HepG2 (cell line): Measurements from ENCODE around the gene LGALS3. TPM values are rescaled to one million over a fixed set of nuclear protein-coding genes. Genes with fewer than 3 reads are reported as not detected.

Experiments
- ARID2 ChIP-seq: sonication (generic); formaldehyde crosslinking; IDR thresholded peaks from 2 replicates; pipeline ENCODE4 v1.8.1; 2022; ENCODE audit warnings: mild to moderate bottlenecking, missing genetic modification reagents, borderline replicate concordance
- ASH2L ChIP-seq: fragments of 300-600, 200-600 bp; sonication (generic); IDR thresholded peaks from 2 replicates; pipeline ENCODE4 v1.7.0; 2017; ENCODE audit warnings: low read depth, mild to moderate bottlenecking, moderate library complexity, mixed read lengths, low read length; ENCODE audit not compliant: insufficient read length
- CHD4 ChIP-seq: fragments of 200-600 bp; sonication (generic); IDR thresholded peaks from 2 replicates; pipeline ENCODE4 v1.7.0; 2017; ENCODE audit warnings: mild to moderate bottlenecking, low read length, borderline replicate concordance
- DR1 ChIP-seq: sonication (generic); formaldehyde crosslinking; IDR thresholded peaks from 2 replicates; pipeline ENCODE4 v1.8.0; 2021; ENCODE audit warnings: mild to moderate bottlenecking, missing genetic modification reagents, inconsistent platforms
- FOXC1 ChIP-seq: sonication (generic); formaldehyde crosslinking; IDR thresholded peaks from 2 replicates; pipeline ENCODE4 v1.8.0; 2022; ENCODE audit warnings: mild to moderate bottlenecking, missing genetic modification reagents, borderline replicate concordance
- GABPB1 ChIP-seq: IDR thresholded peaks from 2 replicates; pipeline ENCODE4 v1.6.1; 2016; ENCODE audit warnings: mild to moderate bottlenecking, missing genetic modification reagents, moderate library complexity, missing compliant biosample characterization
- HMG20B ChIP-seq: conservative IDR thresholded peaks from 2 replicates; pipeline ENCODE4 v1.6.1; 2016; ENCODE audit warnings: missing genetic modification reagents, missing compliant biosample characterization
- HOXA3 ChIP-seq: sonication (generic); formaldehyde crosslinking; IDR thresholded peaks from 2 replicates; pipeline ENCODE4 v1.5.0; 2020; ENCODE audit warnings: missing genetic modification reagents
- KDM4B ChIP-seq: sonication (generic); formaldehyde crosslinking; IDR thresholded peaks from 2 replicates; pipeline ENCODE4 v1.4.0; 2020; ENCODE audit warnings: missing genetic modification reagents
- KDM5A ChIP-seq: fragments of 200-600 bp; sonication (generic); IDR thresholded peaks from 2 replicates; pipeline ENCODE4 v1.7.0; 2018; ENCODE audit warnings: antibody characterized with exemption, mild to moderate bottlenecking, low read length, borderline replicate concordance
- POLR2AphosphoS5 ChIP-seq: IDR thresholded peaks from 2 replicates; pipeline ENCODE4 v1.6.1; 2012; ENCODE audit warnings: low read depth, low read length
- RARA ChIP-seq: IDR thresholded peaks from 2 replicates; pipeline ENCODE4 v1.6.1; 2016; ENCODE audit warnings: missing genetic modification reagents, missing compliant biosample characterization
- XBP1 ChIP-seq: sonication (generic); formaldehyde crosslinking; IDR thresholded peaks from 2 replicates; pipeline ENCODE4 v1.5.0; 2020; ENCODE audit warnings: missing genetic modification reagents
- ZBTB21 ChIP-seq: sonication (generic); formaldehyde crosslinking; IDR thresholded peaks from 2 replicates; pipeline ENCODE4 v1.4.0; 2020; ENCODE audit warnings: missing genetic modification reagents
- ZNF10 ChIP-seq: sonication (generic); formaldehyde crosslinking; IDR thresholded peaks from 2 replicates; pipeline ENCODE4 v1.4.0; 2020; ENCODE audit warnings: mild to moderate bottlenecking, low read depth, missing genetic modification reagents, borderline replicate concordance
- ZNF431 ChIP-seq: sonication (generic); formaldehyde crosslinking; IDR thresholded peaks from 2 replicates; pipeline ENCODE4 v1.9.0; 2022; ENCODE audit warnings: missing genetic modification reagents, low read depth, mild to moderate bottlenecking, borderline replicate concordance
- ZNF530 ChIP-seq: sonication (generic); formaldehyde crosslinking; IDR thresholded peaks from 2 replicates; pipeline ENCODE4 v1.5.0; 2020; ENCODE audit warnings: low read depth, mild to moderate bottlenecking, missing genetic modification reagents
- ZNF558 ChIP-seq: sonication (generic); formaldehyde crosslinking; IDR thresholded peaks from 2 replicates; pipeline ENCODE4 v1.9.0; 2022; ENCODE audit warnings: mild to moderate bottlenecking, missing genetic modification reagents, borderline replicate concordance
- ZNF746 ChIP-seq: sonication (generic); formaldehyde crosslinking; IDR thresholded peaks from 2 replicates; pipeline ENCODE4 v1.8.0; 2022; ENCODE audit warnings: mild to moderate bottlenecking, missing genetic modification reagents
- ZNF749 ChIP-seq: sonication (generic); formaldehyde crosslinking; IDR thresholded peaks from 2 replicates; pipeline ENCODE4 v1.8.0; 2022; ENCODE audit warnings: mild to moderate bottlenecking, missing genetic modification reagents, moderate library complexity, borderline replicate concordance
- ZSCAN25 ChIP-seq: sonication (generic); formaldehyde crosslinking; IDR thresholded peaks from 2 replicates; pipeline ENCODE4 v1.8.0; 2022; ENCODE audit warnings: mild to moderate bottlenecking, missing genetic modification reagents
- polyA plus RNA-seq, 8 experiments: library from polyadenylated mRNA; depleted of rRNA in 3 of 8; stranded (reverse) in 7 of 8; unstranded in 1 of 8; fragments of >200 nt; fragmentation: Illumina TruSeq in 4 of 8; extraction: Trizol in 4 of 8; gene quantifications; 2 replicates each; pipeline versions ENCODE4 v1.2.1 to v1.2.3, GENCODE V29; 2011 to 2016; ENCODE audit warnings: low read depth in 4 of 8, missing spikeins in 1 of 8, mixed read lengths in 1 of 8; ENCODE audit not compliant: insufficient read depth in 1 of 8
- total RNA-seq, 5 experiments: library from RNA; depleted of rRNA; stranded (reverse); fragments of >200 nt; fragmentation: Illumina TruSeq; extraction: Trizol; gene quantifications; 2 replicates each; pipeline ENCODE4 v1.2.3, GENCODE V29; 2016; ENCODE audit warnings: low read depth in 1 of 5
- TF ChIP-seq, protein P1 (sequence below): sonication (generic); formaldehyde crosslinking; IDR thresholded peaks from one replicate; pipeline ENCODE4 v1.5.1; 2020; ENCODE audit warnings: mild to moderate bottlenecking, missing genetic modification reagents; ENCODE audit errors: not compliant biosample characterization

The LGALS3 gene
- total and polyA plus RNA-seq, 2 of the 13 experiments (the other 11 are each of a cell fraction or from before 2014, with no cell fraction given), result 5.0 to 97.4 TPM

DNA sequence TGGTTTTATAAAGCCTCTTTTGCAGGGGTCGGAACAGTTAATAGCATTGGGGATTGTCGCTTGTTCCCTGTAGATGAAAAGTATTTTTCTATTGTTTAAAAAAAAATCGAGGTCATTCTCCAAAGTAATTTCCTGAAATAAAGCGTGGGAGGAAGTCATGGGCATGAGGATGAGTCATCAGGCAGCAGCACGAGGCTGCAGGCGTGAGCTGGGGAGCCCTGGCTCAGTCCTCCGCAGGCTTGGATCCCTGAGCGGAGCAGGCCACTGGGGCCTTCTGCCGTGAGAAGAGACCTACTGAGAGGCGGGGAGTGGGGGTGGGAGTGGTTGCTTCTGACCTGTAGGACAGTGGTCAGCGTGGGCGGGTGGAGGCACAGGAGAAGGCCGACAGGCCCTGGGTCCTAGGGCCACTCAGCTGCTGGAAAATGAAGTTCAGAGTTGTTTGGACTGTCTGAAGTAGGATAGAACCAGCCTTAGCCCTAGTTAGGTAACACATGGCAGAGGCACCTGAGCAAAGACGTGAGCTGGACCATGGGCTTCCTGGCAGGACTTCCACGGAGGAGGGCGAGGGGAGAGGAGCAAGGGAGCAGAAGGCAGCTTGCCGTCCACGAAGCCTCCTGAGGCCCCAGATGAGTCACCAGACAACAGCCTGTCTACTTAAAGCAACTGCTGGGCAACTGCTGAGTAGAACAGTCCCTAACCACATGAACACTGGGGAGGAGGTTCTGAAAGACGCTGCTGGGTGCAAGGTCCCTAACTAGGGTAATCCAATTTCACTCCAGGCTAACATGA is 21.1 kb upstream of the LGALS3 start (continued):
- peak; percentile 51; the same call in 1 of the 2 replicates for TF ChIP-seq DR1 (CRISPR knock-in tag)
- peak; percentile 81 for TF ChIP-seq HOXA3 (CRISPR knock-in tag)
- TF ChIP-seq ZNF431 (CRISPR knock-in tag), result 0 out of 2 replicates have a peak, but pooled peaks have one; percentile 76
- TF ChIP-seq ZNF558, result peak; percentile 87; the same call in 1 of the 2 replicates
- TF ChIP-seq GABPB1 (CRISPR knock-in tag), result peak; percentile 81
- no peak for TF ChIP-seq ZBTB21 (CRISPR knock-in tag)
- TF ChIP-seq KDM4B, result no peak
- 0 out of 2 replicates have a peak, but pooled peaks have one; percentile 5 for TF ChIP-seq HMG20B (CRISPR knock-in tag)
- TF ChIP-seq KDM5A, result no peak
- peak; percentile 40; the same call in 1 of the 2 replicates for TF ChIP-seq CHD4
- 0 out of 2 replicates have a peak, but pooled peaks have one; percentile 55 for TF ChIP-seq ARID2 (CRISPR knock-in tag)
- TF ChIP-seq ASH2L, result peak; percentile 65
- peak; percentile 64; the same call in 1 of the 2 replicates for TF ChIP-seq ZNF746 (CRISPR knock-in tag)
- peak; percentile 52; the same call in 1 of the 2 replicates for TF ChIP-seq POLR2AphosphoS5
- 0 out of 2 replicates have a peak, but pooled peaks have one; percentile 51 for TF ChIP-seq ZNF749 (CRISPR knock-in tag)
- peak; percentile 84; the same call in 1 of the 2 replicates for TF ChIP-seq XBP1 (CRISPR knock-in tag)
- no peak; the same call in 1 of the 2 replicates for TF ChIP-seq RARA (CRISPR knock-in tag)
- TF ChIP-seq, protein P1, sequence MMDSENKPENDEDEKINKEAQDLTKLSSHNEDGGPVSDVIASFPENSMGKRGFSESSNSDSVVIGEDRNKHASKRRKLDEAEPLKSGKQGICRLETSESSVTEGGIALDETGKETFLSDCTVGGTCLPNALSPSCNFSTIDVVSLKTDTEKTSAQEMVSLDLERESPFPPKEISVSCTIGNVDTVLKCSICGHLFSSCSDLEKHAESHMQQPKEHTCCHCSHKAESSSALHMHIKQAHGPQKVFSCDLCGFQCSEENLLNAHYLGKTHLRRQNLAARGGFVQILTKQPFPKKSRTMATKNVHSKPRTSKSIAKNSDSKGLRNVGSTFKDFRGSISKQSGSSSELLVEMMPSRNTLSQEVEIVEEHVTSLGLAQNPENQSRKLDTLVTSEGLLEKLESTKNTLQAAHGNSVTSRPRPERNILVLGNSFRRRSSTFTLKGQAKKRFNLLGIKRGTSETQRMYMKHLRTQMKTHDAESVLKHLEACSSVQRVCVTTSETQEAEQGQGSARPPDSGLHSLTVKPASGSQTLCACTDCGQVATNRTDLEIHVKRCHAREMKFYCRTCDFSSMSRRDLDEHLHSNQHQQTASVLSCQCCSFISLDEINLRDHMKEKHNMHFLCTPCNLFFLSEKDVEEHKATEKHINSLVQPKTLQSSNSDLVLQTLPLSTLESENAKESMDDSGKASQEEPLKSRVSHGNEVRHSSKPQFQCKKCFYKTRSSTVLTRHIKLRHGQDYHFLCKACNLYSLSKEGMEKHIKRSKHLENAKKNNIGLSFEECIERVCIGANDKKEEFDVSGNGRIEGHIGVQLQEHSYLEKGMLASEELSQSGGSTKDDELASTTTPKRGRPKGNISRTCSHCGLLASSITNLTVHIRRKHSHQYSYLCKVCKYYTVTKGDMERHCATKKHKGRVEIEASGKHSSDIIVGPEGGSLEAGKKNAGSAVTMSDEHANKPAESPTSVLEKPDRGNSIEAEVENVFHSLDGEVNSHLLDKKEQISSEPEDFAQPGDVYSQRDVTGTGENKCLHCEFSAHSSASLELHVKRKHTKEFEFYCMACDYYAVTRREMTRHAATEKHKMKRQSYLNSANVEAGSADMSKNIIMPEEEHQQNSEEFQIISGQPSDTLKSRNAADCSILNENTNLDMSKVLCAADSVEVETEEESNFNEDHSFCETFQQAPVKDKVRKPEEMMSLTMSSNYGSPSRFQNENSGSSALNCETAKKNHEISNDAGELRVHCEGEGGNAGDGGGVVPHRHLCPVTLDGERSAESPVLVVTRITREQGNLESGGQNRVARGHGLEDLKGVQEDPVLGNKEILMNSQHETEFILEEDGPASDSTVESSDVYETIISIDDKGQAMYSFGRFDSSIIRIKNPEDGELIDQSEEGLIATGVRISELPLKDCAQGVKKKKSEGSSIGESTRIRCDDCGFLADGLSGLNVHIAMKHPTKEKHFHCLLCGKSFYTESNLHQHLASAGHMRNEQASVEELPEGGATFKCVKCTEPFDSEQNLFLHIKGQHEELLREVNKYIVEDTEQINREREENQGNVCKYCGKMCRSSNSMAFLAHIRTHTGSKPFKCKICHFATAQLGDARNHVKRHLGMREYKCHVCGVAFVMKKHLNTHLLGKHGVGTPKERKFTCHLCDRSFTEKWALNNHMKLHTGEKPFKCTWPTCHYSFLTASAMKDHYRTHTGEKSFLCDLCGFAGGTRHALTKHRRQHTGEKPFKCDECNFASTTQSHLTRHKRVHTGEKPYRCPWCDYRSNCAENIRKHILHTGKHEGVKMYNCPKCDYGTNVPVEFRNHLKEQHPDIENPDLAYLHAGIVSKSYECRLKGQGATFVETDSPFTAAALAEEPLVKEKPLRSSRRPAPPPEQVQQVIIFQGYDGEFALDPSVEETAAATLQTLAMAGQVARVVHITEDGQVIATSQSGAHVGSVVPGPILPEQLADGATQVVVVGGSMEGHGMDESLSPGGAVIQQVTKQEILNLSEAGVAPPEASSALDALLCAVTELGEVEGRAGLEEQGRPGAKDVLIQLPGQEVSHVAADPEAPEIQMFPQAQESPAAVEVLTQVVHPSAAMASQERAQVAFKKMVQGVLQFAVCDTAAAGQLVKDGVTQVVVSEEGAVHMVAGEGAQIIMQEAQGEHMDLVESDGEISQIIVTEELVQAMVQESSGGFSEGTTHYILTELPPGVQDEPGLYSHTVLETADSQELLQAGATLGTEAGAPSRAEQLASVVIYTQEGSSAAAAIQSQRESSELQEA (CRISPR knock-in tag), result peak; percentile 65
- TF ChIP-seq ZNF530 (CRISPR knock-in tag), result no peak
- TF ChIP-seq ZNF10 (CRISPR knock-in tag), result no peak
- peak; percentile 53; the same call in 1 of the 2 replicates for TF ChIP-seq FOXC1 (CRISPR knock-in tag)
- TF ChIP-seq ZSCAN25 (CRISPR knock-in tag), result peak; percentile 77
